Stomach (tissue), 4 donors: Measurements from ENCODE around the gene C1orf53.

ENCODE experiments used
- CTCF ChIP-seq, 7 experiments: fragments of 450-650 bp in 4 of 7; fragments of 200-600 bp in 3 of 7; sonication (generic) in 3 of 7; IDR thresholded peaks; one replicate each; pipeline ENCODE4 v1.5.1; 2016 to 2019; ENCODE audit warnings: antibody characterized with exemption in 7 of 7, control low read depth in 2 of 7, mild to moderate bottlenecking in 1 of 7
- EP300 ChIP-seq: sonication (generic); formaldehyde crosslinking; IDR thresholded peaks from one replicate; pipeline ENCODE4 v1.6.1; 2017; ENCODE audit warnings: antibody characterized with exemption
- POLR2A ChIP-seq, 4 donors: fragments of 450-650 bp; IDR thresholded peaks; one replicate each; pipeline ENCODE4 v1.6.1; 2016; ENCODE audit warnings: antibody characterized with exemption in 4 of 4, control low read depth in 2 of 4, mild to moderate bottlenecking in 1 of 4, moderate library complexity in 1 of 4

- TF ChIP-seq EP300: no peak
- no peak for TF ChIP-seq POLR2A (IDR thresholded peaks at IDR 0.05)
- TF ChIP-seq CTCF (IDR thresholded peaks at IDR 0.05): no peak
Observed at GRCh38 chr1:197927908-197928665, 25.7 kb downstream of the C1orf53 start.
